Right lobe of liver (tissue), 6 donors: ENCODE results near the gene ABCC9. TPM values are rescaled to one million over a fixed set of nuclear protein-coding genes. Genes with fewer than 3 reads are reported as not detected.

ENCODE experiments used
- ATAC-seq, 4 donors: fragments of 200-7000 bp; cut with Tn5 transposase; one replicate each; pipeline ENCODE4 v1.9.1; 2020; ENCODE audit warnings: mild to moderate bottlenecking in 4 of 4, moderate library complexity in 4 of 4
- DNase-seq, 3 donors: peaks; one replicate each; pipeline ENCODE4 v3.0.0-alpha.2; 2020
- H3K27ac ChIP-seq, 3 donors: fragments of 200-600 bp; one replicate each; pipeline ENCODE4 v1.8.0; 2022
- H3K27me3 ChIP-seq, 2 donors: fragments of 200-600 bp; one replicate each; pipeline ENCODE4 v1.8.0; 2022
- H3K36me3 ChIP-seq, 4 donors: fragments of 200-600 bp; sonication (generic) in 1 of 4; one replicate each; pipeline versions ENCODE4 v1.5.1 to v1.8.0; 2017 to 2022; ENCODE audit warnings: control low read depth in 1 of 4
- H3K4me1 ChIP-seq, 4 donors: fragments of 200-600 bp; sonication (generic) in 1 of 4; one replicate each; pipeline versions ENCODE4 v1.5.1 to v1.8.0; 2017 to 2022; ENCODE audit warnings: control low read depth in 1 of 4
- H3K4me3 ChIP-seq, 3 donors: fragments of 200-600 bp; one replicate each; pipeline ENCODE4 v1.8.0; 2022
- H3K9me3 ChIP-seq, 4 donors: fragments of 200-600 bp; sonication (generic) in 1 of 4; one replicate each; pipeline versions ENCODE4 v1.5.1 to v1.8.0; 2017 to 2022; ENCODE audit warnings: control low read depth in 1 of 4
- CTCF ChIP-seq, 4 donors: fragments of 200-600 bp in 3 of 4; fragments of 450-650 bp in 1 of 4; IDR thresholded peaks; one replicate each; pipeline versions ENCODE4 v1.5.1 to v1.8.0; 2016 to 2022; ENCODE audit warnings: antibody characterized with exemption in 4 of 4, mild to moderate bottlenecking in 2 of 4
- POLR2A ChIP-seq: fragments of 450-650 bp; IDR thresholded peaks from one replicate; pipeline ENCODE4 v1.6.1; 2017; ENCODE audit warnings: antibody characterized with exemption, mild to moderate bottlenecking
- WGBS: methylation state at CpG from one replicate; pipeline ENCODE4 v1.1.6; 2018; ENCODE audit warnings: low coverage, low lambda C conversion rate; ENCODE audit not compliant: insufficient coverage; ENCODE audit errors: missing lambda C conversion rate; 5-methylcytosine and 5-hydroxymethylcytosine counted together
- intact Hi-C, 2 donors: fragments of 100-400 bp; cut with DNase I; formaldehyde crosslinking; loops; one replicate each; pipeline versions ENCODE4 v1.11.2 to v1.14.1; 2022
- total RNA-seq, 6 experiments: library from RNA; depleted of rRNA in 2 of 6; stranded (reverse); fragments of >200 nt in 2 of 6; fragmentation: NEBNext Ultra II Directional in 3 of 6; extraction: Animal tissue kit (Norgen Biotek cat#: 25700) in 3 of 6; gene quantifications; one replicate each; pipeline versions ENCODE4 v1.1.0 to v1.2.4, GENCODE V29; 2016 to 2023
- donor health status: DM: no; HTN: yes; CAD: no.
- donor health status: DM: no; HTN: no; CAD: no.
- donor health status: DM: no; HTN: no; CAD: no.
- donor health status: DM: no; HTN: yes; CAD: no.
- donor health status: DM: no; HTN: yes; CAD: no.

ABCC9 gene
- total RNA-seq, 6 experiments from 2014 or later = 26.5 to 71.2 (median 37.1) TPM

DNA sequence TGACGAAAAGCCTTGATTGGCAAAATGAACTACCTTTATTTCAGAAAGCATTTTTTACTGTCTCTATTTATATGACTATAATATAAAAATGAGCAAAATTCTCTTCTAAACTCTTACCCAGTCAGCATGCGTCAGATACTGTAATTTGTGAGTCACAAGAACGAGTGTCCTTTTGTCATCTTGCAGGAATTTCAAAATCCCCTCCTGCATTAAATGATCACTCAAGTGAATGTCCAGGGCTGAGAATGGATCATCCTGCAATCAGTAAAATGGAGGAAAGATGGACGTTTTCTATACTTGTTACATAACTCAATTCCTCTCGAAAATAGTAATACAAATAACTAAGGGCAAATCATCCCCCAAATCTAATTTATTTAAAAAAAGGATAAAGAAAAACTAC lies 89.0 kb downstream of the ABCC9 start:
- H3K27me3 ChIP-seq = no peaks in the 10 kb centered on the region
- ATAC-seq (no peak), DNase-seq (no peak)
- H3K27ac ChIP-seq = no peak overlapping the region
- H3K36me3 ChIP-seq = no peaks in the 10 kb centered on the region
- TF ChIP-seq POLR2A (no peak), CTCF (IDR thresholded peaks at IDR 0.05) (no peak)
- 88% methylated on average over 5 of the region's 5 CpGs for WGBS
- intact Hi-C loops = no loop called here
- peaks cover 0 to 17% (median 6%) of the 10 kb centered on the region in 4 donors for H3K4me1 ChIP-seq
- H3K9me3 ChIP-seq = no peaks in the 10 kb centered on the region
- H3K4me3 ChIP-seq = no peak overlapping the region

GRCh38 chr12:21851151-21851550 lies 90.1 kb downstream of the ABCC9 start:
- WGBS = 89% methylated on average over 1 of the region's 1 CpG

DNA sequence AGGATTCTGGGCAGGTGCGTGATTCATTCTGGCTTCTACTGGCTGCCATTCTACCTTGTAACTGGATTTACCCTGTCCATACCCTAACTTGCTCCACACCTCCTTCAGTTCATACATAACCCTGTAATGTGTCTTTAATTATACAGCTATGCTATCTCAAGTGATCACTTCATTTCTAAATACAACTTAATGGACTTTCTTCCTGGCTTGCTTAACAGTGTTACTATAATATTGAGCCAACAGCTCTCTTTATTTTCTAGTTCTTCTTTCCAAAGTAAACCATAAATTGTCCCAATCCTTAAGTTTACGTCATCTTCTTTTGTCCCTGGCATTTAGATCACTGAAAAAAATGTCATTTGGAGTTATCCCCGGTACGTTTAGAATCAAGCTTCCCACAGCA lies 90.8 kb downstream of the ABCC9 start:
- peak; percentile 47 to 87 (median 74) for ATAC-seq
- H3K36me3 ChIP-seq = no peaks in the 10 kb centered on the region
- H3K27ac ChIP-seq = peak overlapping the region in 2 of 3 donors; percentile 46 to 50
- H3K4me3 ChIP-seq = no peak overlapping the region
- no peaks in the 10 kb centered on the region for H3K27me3 ChIP-seq
- H3K9me3 ChIP-seq = no peaks in the 10 kb centered on the region
- WGBS = 43% methylated on average over 4 of the region's 4 CpGs
- peaks cover 0 to 17% (median 6%) of the 10 kb centered on the region in 4 donors for H3K4me1 ChIP-seq
- DNase-seq = no peak
- intact Hi-C loops = no loop called here
- TF ChIP-seq POLR2A (no peak), CTCF (IDR thresholded peaks at IDR 0.05) (no peak)

More at GRCh38 chr12:21851151-21851550, 90.1 kb downstream of the ABCC9 start:
- Histone ChIP-seq H3K9me3 (no peaks in the 10 kb centered on the region), H3K27ac (peak overlapping the region in 2 of 3 donors; percentile 46 to 50), H3K4me1 (peaks cover 0 to 17% (median 6%) of the 10 kb centered on the region in 4 donors), H3K36me3 (no peaks in the 10 kb centered on the region), H3K27me3 (no peaks in the 10 kb centered on the region), H3K4me3 (no peak overlapping the region)
- intact Hi-C loops = no loop called here
- TF ChIP-seq POLR2A (no peak), CTCF (IDR thresholded peaks at IDR 0.05) (no peak)
- ATAC-seq = no peak
- no peak for DNase-seq

GRCh38 chr12:21849878-21850277 lies 91.3 kb downstream of the ABCC9 start:
- Histone ChIP-seq H3K27ac (peak overlapping the region in 2 of 3 donors; percentile 46 to 50), H3K4me3 (no peak overlapping the region), H3K9me3 (no peaks in the 10 kb centered on the region), H3K4me1 (peaks cover 0 to 17% (median 6%) of the 10 kb centered on the region in 4 donors), H3K36me3 (no peaks in the 10 kb centered on the region), H3K27me3 (no peaks in the 10 kb centered on the region)
- DNase-seq (no peak), ATAC-seq (peak; percentile 23 to 59 (median 52))
- intact Hi-C loops = no loop called here
- TF ChIP-seq POLR2A = no peak
- TF ChIP-seq CTCF (IDR thresholded peaks at IDR 0.05) = no peak
- 33% methylated on average over 2 of the region's 2 CpGs for WGBS

GRCh38 chr12:21848192-21848591 lies 93.0 kb downstream of the ABCC9 start:
- Histone ChIP-seq H3K4me1 (peaks cover 0 to 17% (median 6%) of the 10 kb centered on the region in 4 donors), H3K4me3 (no peak overlapping the region), H3K27me3 (no peaks in the 10 kb centered on the region), H3K9me3 (no peaks in the 10 kb centered on the region), H3K36me3 (peaks cover 0 to 9% (median 2%) of the 10 kb centered on the region in 4 donors), H3K27ac (no peak overlapping the region)
- ATAC-seq = no peak
- intact Hi-C loops = no loop called here
- no peak for TF ChIP-seq POLR2A
- TF ChIP-seq CTCF (IDR thresholded peaks at IDR 0.05) = no peak
- WGBS = 92% methylated on average over 5 of the region's 5 CpGs
- DNase-seq = no peak
